ENCODE data around the gene FXYD4. TPM values are rescaled to one million over a fixed set of nuclear protein-coding genes. Genes with fewer than 3 reads are reported as not detected.

FXYD4 gene
- total RNA-seq, 3 donors from 2014 or later (not counting 1 experiment from before 2014, with no cell fraction given), result not detected

DNA sequence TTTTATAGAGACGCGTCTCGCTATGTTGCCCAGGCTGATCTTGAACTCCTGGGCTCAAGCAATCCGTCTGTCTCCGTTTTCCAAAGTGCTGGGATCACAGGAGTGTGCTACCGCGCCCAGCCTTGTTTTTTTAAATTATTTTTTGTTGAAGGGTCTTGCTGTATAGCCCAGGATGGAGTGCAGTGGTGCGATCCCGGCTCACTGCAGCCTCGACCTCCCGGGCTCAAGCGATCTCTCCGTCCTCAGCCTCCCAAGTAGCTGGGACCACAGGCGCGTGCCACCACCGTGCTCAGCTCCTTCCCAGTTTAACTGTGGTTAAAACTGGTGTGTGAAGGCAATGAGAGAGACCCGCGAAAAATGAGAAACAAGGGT is 48.5 kb downstream of the FXYD4 start:
- Mint-ChIP-seq H3K27ac (peak overlapping the region; percentile 97), H3K4me1 (peaks cover 35 to 41% of the 10 kb centered on the region in 2 donors), H3K27me3 (ENCODE audit: low read depth in 2 of 2) (no peaks in the 10 kb centered on the region), H3K36me3 (no peaks in the 10 kb centered on the region), H3K9me3 (no peaks in the 10 kb centered on the region), H3K4me3 (peak overlapping the region; percentile 80)
- intact Hi-C loops (cut with micrococcal nuclease), result loop anchor here (2.0 kb wide), 2 partner anchors 13 to 17 kb away; partner anchors contain the start of gene ZNF487
- TF ChIP-seq, protein P1, sequence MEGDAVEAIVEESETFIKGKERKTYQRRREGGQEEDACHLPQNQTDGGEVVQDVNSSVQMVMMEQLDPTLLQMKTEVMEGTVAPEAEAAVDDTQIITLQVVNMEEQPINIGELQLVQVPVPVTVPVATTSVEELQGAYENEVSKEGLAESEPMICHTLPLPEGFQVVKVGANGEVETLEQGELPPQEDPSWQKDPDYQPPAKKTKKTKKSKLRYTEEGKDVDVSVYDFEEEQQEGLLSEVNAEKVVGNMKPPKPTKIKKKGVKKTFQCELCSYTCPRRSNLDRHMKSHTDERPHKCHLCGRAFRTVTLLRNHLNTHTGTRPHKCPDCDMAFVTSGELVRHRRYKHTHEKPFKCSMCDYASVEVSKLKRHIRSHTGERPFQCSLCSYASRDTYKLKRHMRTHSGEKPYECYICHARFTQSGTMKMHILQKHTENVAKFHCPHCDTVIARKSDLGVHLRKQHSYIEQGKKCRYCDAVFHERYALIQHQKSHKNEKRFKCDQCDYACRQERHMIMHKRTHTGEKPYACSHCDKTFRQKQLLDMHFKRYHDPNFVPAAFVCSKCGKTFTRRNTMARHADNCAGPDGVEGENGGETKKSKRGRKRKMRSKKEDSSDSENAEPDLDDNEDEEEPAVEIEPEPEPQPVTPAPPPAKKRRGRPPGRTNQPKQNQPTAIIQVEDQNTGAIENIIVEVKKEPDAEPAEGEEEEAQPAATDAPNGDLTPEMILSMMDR (IDR thresholded peaks at IDR 0.05), result no peak
- no peaks in the 10 kb centered on the region for H3K27me3 ChIP-seq (ENCODE audit: control insufficient read depth, insufficient read depth, low read length)
- no peaks in the 10 kb centered on the region for H3K9me3 ChIP-seq (ENCODE audit: control insufficient read depth, insufficient read depth, low read length)
- ATAC-seq, result no peak
- no peaks in the 10 kb centered on the region for H3K36me3 ChIP-seq (ENCODE audit: control insufficient read depth, insufficient read depth, low read length)
- peak overlapping the region; percentile 30 for H3K4me3 ChIP-seq (ENCODE audit: low read length)
- H3K27ac ChIP-seq (ENCODE audit: low read length), result peak overlapping the region; percentile 96
- 53% methylated on average over 18 of the region's 18 CpGs for WGBS (ENCODE audit: insufficient coverage)
- peaks cover 50% of the 10 kb centered on the region for H3K4me1 ChIP-seq (ENCODE audit: control insufficient read depth, insufficient read depth, low read length)
- DNase-seq, result no peak

DNA sequence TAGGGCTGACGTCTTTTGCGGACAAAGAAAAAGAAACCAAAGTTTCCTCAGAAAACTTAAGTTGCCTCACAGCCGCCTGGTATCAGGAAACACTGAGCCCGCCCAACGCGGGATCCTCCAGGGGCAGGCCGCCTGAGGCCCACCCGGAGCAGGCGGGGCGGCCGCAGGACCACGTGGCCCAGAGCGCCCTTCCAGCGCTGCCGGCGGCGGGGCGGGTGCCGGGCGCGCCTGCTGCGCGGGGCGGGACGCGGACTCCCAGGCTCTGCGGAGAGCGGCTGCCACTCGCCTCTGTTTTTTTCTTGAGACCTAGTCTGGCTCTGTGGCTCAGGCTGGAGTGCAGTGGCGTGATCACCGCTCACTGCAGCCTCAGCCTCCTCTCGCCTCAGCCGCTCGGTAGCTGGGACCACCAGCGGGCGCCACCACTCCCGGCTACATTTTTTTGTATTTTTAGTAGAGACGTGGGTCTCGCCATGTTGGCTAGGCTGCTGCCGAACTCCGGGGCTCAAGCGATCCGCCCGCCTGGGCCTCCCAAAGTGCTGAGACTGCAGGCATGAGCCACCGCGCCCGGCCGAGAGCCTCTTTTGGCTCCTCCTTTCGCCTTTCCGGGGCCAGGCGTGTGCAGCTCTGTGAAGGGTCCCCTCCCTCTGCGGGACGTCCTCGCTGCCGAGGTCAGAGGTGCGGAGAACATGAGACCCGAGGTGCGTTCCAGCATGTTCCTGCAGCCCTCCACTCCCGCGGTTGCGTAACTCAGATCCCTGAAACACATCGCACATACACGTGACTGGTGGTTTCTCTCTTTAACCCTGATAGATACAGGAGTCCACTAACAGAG is 49.1 kb downstream of the FXYD4 start:
- intact Hi-C loops (cut with micrococcal nuclease), result loop anchor here (2.0 kb wide), 2 partner anchors 14 to 16 kb away; partner anchors contain the start of gene ZNF487
- H3K27me3 Mint-ChIP-seq (ENCODE audit: low read depth in 2 of 2), result no peaks in the 10 kb centered on the region
- no peaks in the 10 kb centered on the region for H3K36me3 Mint-ChIP-seq
- Histone ChIP-seq H3K4me3 (ENCODE audit: low read length) (peak overlapping the region; percentile 77), H3K27ac (ENCODE audit: low read length) (peak overlapping the region; percentile 96), H3K36me3 (ENCODE audit: control insufficient read depth, insufficient read depth, low read length) (no peaks in the 10 kb centered on the region), H3K4me1 (ENCODE audit: control insufficient read depth, insufficient read depth, low read length) (peaks cover 50% of the 10 kb centered on the region), H3K27me3 (ENCODE audit: control insufficient read depth, insufficient read depth, low read length) (no peaks in the 10 kb centered on the region), H3K9me3 (ENCODE audit: control insufficient read depth, insufficient read depth, low read length) (no peaks in the 10 kb centered on the region)
- H3K27ac Mint-ChIP-seq, result peak overlapping the region; percentile 97
- peak; percentile 68 to 92 for DNase-seq
- peaks cover 35 to 41% of the 10 kb centered on the region in 2 donors for H3K4me1 Mint-ChIP-seq
- WGBS (ENCODE audit: insufficient coverage), result under 1% methylated on average over 63 of the region's 63 CpGs
- H3K4me3 Mint-ChIP-seq, result peak overlapping the region; percentile 97
- ATAC-seq, result peak; percentile 63 to 89 (median 81)
- H3K9me3 Mint-ChIP-seq, result no peaks in the 10 kb centered on the region
- TF ChIP-seq, protein P1 (IDR thresholded peaks at IDR 0.05), result no peak

DNA sequence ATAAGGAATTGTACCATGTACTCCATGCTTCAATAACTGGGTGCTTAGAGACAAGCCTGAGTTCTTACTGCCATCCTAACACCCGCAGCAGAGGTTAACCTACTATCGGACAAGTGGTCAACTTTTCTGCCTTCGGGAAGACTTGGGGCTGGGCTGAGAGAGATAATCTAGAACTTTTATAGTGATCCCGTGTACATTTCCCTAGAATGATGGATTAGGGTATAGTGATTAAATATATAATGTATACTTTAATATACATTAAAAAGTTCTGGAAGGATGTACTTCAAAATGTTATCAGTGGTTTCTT is 49.7 kb downstream of the FXYD4 start:
- H3K4me1 Mint-ChIP-seq, result peaks cover 35 to 41% of the 10 kb centered on the region in 2 donors
- H3K27me3 Mint-ChIP-seq (ENCODE audit: low read depth in 2 of 2), result no peaks in the 10 kb centered on the region
- no peaks in the 10 kb centered on the region for H3K36me3 ChIP-seq (ENCODE audit: control insufficient read depth, insufficient read depth, low read length)

More for the DNA sequence above, 49.7 kb downstream of the FXYD4 start:
- no peaks in the 10 kb centered on the region for H3K36me3 Mint-ChIP-seq
- Histone ChIP-seq H3K4me1 (ENCODE audit: control insufficient read depth, insufficient read depth, low read length) (peaks cover 50% of the 10 kb centered on the region), H3K27ac (ENCODE audit: low read length) (peak overlapping the region; percentile 96), H3K4me3 (ENCODE audit: low read length) (peak overlapping the region; percentile 77), H3K27me3 (ENCODE audit: control insufficient read depth, insufficient read depth, low read length) (no peaks in the 10 kb centered on the region), H3K9me3 (ENCODE audit: control insufficient read depth, insufficient read depth, low read length) (no peaks in the 10 kb centered on the region)
- 34% methylated on average over 3 of the region's 4 CpGs for WGBS (ENCODE audit: insufficient coverage)
- no peak for DNase-seq
- TF ChIP-seq, protein P1 (IDR thresholded peaks at IDR 0.05), result no peak
- no peak for ATAC-seq
- peak overlapping the region; percentile 97 for H3K27ac Mint-ChIP-seq
- H3K9me3 Mint-ChIP-seq, result no peaks in the 10 kb centered on the region
- peak overlapping the region; percentile 97 for H3K4me3 Mint-ChIP-seq
- intact Hi-C loops (cut with micrococcal nuclease), result loop anchor here (2.0 kb wide), 2 partner anchors 14 to 16 kb away; partner anchors contain the start of gene ZNF487

All from natural killer cell (primary cell).